ENCODE data around the gene SPAG9.

DNA sequence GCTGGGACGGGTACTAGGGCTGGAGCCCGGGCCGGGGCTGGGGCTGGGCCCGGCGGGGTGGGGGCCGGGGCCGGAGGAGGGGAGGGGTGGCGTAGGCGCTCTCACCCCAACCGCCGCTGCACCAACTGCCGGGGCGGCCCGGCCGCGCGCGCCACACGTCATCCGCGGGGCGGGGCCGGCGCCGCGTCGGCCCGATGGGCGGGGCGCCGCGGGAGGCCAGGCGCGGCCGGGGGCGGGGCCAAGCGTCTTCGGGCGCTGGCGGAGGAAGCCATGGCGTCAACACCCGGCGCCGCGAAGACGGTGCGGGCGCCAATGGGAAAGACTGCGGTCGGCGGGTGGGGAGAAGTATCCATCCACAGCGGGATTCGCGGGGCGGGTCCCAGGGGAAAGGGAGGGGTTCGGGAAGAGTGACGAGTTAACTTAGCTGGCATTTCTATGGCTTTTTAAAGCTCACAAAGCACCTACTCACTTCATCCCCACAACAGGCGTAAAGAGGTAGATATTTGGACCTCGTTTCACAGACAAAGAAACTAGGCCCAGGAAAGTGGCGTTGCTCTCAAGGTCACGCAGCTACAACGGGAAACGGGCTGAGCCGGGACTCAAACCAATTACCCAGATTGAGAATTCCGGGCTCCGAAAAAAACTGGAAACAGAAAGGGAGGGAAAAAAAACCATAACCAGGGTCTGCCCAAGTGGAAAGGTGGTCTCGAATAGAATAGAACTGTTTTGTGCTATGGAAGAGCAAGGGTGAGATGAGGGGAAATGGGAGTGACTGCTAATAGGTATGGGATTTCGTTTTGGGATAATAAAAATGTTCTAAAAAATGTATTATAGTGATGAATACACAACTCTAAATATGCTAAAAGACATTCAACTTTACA is at the start of gene SPAG9:
- TF ChIP-seq EZH2 (optimal IDR thresholded peaks at IDR 0.05; ENCODE audit: low read depth, low read length), result no peak
- TF ChIP-seq, protein P1, sequence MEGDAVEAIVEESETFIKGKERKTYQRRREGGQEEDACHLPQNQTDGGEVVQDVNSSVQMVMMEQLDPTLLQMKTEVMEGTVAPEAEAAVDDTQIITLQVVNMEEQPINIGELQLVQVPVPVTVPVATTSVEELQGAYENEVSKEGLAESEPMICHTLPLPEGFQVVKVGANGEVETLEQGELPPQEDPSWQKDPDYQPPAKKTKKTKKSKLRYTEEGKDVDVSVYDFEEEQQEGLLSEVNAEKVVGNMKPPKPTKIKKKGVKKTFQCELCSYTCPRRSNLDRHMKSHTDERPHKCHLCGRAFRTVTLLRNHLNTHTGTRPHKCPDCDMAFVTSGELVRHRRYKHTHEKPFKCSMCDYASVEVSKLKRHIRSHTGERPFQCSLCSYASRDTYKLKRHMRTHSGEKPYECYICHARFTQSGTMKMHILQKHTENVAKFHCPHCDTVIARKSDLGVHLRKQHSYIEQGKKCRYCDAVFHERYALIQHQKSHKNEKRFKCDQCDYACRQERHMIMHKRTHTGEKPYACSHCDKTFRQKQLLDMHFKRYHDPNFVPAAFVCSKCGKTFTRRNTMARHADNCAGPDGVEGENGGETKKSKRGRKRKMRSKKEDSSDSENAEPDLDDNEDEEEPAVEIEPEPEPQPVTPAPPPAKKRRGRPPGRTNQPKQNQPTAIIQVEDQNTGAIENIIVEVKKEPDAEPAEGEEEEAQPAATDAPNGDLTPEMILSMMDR (IDR thresholded peaks at IDR 0.05; ENCODE audit: low read length), result no peak
- no peak for TF ChIP-seq EZH2phosphoT487 (IDR thresholded peaks at IDR 0.05; ENCODE audit: low read length)

Data from MM.1S (cell line).